SU-DHL-6 (cell line): ENCODE results near the gene HOXD10.

Experiments
- CTCF ChIP-seq: fragments of 200-600 bp; sonication (generic); IDR thresholded peaks from one replicate; pipeline ENCODE4 v1.5.1; 2017; ENCODE audit warnings: antibody characterized with exemption, mild to moderate bottlenecking, low read length, moderate library complexity; ENCODE audit not compliant: insufficient read depth, poor library complexity, severe bottlenecking
- EZH2phosphoT487 ChIP-seq: fragments of 200-600 bp; sonication (generic), shearing (Covaris generic); conservative IDR thresholded peaks from 2 replicates; pipeline ENCODE4 v1.6.1; 2018; ENCODE audit warnings: mild to moderate bottlenecking, antibody characterized with exemption, low read length, moderate library complexity, mixed read lengths

GRCh38 chr2:176094349-176094748, 22.2 kb upstream of the HOXD10 start:
- no peak for TF ChIP-seq CTCF
- TF ChIP-seq EZH2phosphoT487, result no peak
